ENCODE measurements around the gene PTPN1. TPM values are rescaled to one million over a fixed set of nuclear protein-coding genes. Genes with fewer than 3 reads are reported as not detected.
A peak's percentile ranks its signal among the peaks of the same experiment; 100 is the strongest.

PTPN1 gene
- total and polyA plus RNA-seq, 2 of the 13 experiments (the other 11 are each of a cell fraction or from before 2014, with no cell fraction given), result 17.7 to 37.2 TPM

DNA sequence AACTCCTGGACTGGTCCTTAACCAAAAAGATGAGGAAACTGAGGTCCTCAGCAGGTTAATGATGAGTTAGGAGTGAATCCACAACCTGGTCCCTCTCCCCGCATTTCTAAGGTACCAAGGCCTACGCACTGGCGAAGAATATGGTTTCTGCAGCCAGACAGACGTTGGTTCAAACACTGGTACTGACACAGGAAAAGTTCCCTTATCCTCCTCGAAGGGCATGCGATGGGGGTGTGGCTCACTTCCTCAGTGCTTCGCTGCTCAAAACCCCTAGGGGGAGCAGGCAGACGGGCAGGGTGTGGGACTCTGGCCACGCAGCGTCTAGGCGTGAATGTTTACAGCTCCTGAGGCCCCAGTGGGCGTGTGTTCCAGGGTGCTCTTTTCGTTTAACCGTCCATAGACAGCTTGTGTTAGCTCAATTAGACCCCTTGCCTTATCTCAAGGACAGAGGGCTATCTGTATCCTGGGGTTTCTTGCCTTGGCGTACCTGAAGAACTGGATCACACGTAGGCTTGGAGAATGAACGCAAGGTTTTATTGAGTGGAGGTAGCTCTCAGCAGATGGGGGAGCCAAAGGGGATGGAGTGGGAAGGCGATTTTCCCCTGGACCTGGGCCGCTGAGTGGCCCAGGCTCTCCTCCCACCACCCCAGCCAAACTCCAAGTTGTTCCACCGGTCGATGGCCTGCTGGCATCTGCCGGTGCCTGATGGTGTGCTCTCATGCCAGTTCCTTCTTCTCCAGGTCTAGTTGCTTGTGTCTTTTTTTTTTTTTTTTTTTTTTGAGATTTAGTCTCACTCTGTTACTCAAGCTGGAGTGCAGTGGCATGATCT is 31.8 kb upstream of the PTPN1 start (continued):
- TF ChIP-seq, protein P1, sequence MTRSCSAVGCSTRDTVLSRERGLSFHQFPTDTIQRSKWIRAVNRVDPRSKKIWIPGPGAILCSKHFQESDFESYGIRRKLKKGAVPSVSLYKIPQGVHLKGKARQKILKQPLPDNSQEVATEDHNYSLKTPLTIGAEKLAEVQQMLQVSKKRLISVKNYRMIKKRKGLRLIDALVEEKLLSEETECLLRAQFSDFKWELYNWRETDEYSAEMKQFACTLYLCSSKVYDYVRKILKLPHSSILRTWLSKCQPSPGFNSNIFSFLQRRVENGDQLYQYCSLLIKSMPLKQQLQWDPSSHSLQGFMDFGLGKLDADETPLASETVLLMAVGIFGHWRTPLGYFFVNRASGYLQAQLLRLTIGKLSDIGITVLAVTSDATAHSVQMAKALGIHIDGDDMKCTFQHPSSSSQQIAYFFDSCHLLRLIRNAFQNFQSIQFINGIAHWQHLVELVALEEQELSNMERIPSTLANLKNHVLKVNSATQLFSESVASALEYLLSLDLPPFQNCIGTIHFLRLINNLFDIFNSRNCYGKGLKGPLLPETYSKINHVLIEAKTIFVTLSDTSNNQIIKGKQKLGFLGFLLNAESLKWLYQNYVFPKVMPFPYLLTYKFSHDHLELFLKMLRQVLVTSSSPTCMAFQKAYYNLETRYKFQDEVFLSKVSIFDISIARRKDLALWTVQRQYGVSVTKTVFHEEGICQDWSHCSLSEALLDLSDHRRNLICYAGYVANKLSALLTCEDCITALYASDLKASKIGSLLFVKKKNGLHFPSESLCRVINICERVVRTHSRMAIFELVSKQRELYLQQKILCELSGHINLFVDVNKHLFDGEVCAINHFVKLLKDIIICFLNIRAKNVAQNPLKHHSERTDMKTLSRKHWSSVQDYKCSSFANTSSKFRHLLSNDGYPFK (CRISPR knock-in tag; IDR thresholded peaks at IDR 0.05; ENCODE audit: borderline replicate concordance), result peak; percentile 28; the same call in 1 of the 2 replicates
- TF ChIP-seq NAIF1 (CRISPR knock-in tag; IDR thresholded peaks at IDR 0.05; ENCODE audit: borderline replicate concordance) (no peak), TBX2 (CRISPR knock-in tag; IDR thresholded peaks at IDR 0.05; ENCODE audit: borderline replicate concordance) (peak; percentile 93), ZFAT (CRISPR knock-in tag; conservative IDR thresholded peaks at IDR 0.05) (no peak), PHF20 (CRISPR knock-in tag; IDR thresholded peaks at IDR 0.05) (no peak), NBN (conservative IDR thresholded peaks at IDR 0.05) (no peak), KAT8 (CRISPR knock-in tag; IDR thresholded peaks at IDR 0.05) (peak; percentile 43; the same call in 1 of the 2 replicates), ZFP1 (CRISPR knock-in tag; IDR thresholded peaks at IDR 0.05) (no peak), DR1 (CRISPR knock-in tag; IDR thresholded peaks at IDR 0.05) (peak; percentile 34; the same call in 1 of the 2 replicates), ZNF841 (CRISPR knock-in tag; IDR thresholded peaks at IDR 0.05; ENCODE audit: borderline replicate concordance) (no peak), SMAD1 (CRISPR knock-in tag; IDR thresholded peaks at IDR 0.05; ENCODE audit: borderline replicate concordance, low read depth) (no peak), HES4 (CRISPR knock-in tag; IDR thresholded peaks at IDR 0.05; ENCODE audit: borderline replicate concordance) (no peak), SRY (CRISPR knock-in tag; IDR thresholded peaks at IDR 0.05) (no peak), ZNF780A (CRISPR knock-in tag; IDR thresholded peaks at IDR 0.05) (no peak), ZNF556 (CRISPR knock-in tag; IDR thresholded peaks at IDR 0.05; ENCODE audit: borderline replicate concordance) (peak; percentile 82; the same call in 1 of the 2 replicates), TRIM24 (CRISPR knock-in tag; IDR thresholded peaks at IDR 0.05) (no peak), ZSCAN12 (CRISPR knock-in tag; IDR thresholded peaks at IDR 0.05) (0 out of 2 replicates have a peak, but pooled peaks have one; percentile 59), ZFP90 (CRISPR knock-in tag; IDR thresholded peaks at IDR 0.05; ENCODE audit: borderline replicate concordance) (peak; percentile 86; the same call in 1 of the 2 replicates), ZNF546 (CRISPR knock-in tag; conservative IDR thresholded peaks at IDR 0.05) (no peak), SATB2 (CRISPR knock-in tag; IDR thresholded peaks at IDR 0.05) (0 out of 2 replicates have a peak, but pooled peaks have one; percentile 26), MEIS1 (CRISPR knock-in tag; IDR thresholded peaks at IDR 0.05; ENCODE audit: borderline replicate concordance) (peak; percentile 27; the same call in 1 of the 2 replicates)
- TF ChIP-seq, protein P2, sequence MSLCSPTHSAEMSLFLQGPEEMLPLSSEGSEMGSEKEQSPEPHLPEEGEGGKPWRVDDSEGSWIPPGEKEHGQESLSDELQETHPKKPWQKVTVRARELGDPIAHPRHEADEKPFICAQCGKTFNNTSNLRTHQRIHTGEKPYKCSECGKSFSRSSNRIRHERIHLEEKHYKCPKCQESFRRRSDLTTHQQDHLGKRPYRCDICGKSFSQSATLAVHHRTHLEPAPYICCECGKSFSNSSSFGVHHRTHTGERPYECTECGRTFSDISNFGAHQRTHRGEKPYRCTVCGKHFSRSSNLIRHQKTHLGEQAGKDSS (CRISPR knock-in tag; IDR thresholded peaks at IDR 0.05; ENCODE audit: borderline replicate concordance, low read depth), result peak; percentile 92; the same call in 1 of the 2 replicates
- TF ChIP-seq, protein P3, sequence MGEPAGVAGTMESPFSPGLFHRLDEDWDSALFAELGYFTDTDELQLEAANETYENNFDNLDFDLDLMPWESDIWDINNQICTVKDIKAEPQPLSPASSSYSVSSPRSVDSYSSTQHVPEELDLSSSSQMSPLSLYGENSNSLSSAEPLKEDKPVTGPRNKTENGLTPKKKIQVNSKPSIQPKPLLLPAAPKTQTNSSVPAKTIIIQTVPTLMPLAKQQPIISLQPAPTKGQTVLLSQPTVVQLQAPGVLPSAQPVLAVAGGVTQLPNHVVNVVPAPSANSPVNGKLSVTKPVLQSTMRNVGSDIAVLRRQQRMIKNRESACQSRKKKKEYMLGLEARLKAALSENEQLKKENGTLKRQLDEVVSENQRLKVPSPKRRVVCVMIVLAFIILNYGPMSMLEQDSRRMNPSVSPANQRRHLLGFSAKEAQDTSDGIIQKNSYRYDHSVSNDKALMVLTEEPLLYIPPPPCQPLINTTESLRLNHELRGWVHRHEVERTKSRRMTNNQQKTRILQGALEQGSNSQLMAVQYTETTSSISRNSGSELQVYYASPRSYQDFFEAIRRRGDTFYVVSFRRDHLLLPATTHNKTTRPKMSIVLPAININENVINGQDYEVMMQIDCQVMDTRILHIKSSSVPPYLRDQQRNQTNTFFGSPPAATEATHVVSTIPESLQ (CRISPR knock-in tag; conservative IDR thresholded peaks at IDR 0.05), result no peak
